GM12891 (cell line): Measurements from ENCODE around the gene PSMD4.
A peak's percentile ranks its signal among the peaks of the same experiment; 100 is the strongest.

Source experiments
- DNase-seq: peaks from one replicate; pipeline ENCODE4 v3.0.0; 2011; ENCODE audit warnings: low spot score; ENCODE audit not compliant: insufficient read length
- FAIRE-seq: peaks from 2 replicates; lab custom pipeline; 2011; peaks lifted over from hg19 to GRCh38; lab: Jason Lieb, UNC
- PAX5 ChIP-seq: IDR thresholded peaks from 2 replicates; pipeline ENCODE4 v1.6.1; 2011; ENCODE audit warnings: low read length, moderate library complexity, mild to moderate bottlenecking; ENCODE audit not compliant: insufficient read depth, severe bottlenecking
- POLR2A ChIP-seq: IDR thresholded peaks from 2 replicates; pipeline ENCODE4 v1.6.1; 2011; ENCODE audit warnings: low read depth, low read length, control low read depth
- POLR2AphosphoS5 ChIP-seq: IDR thresholded peaks from 2 replicates; pipeline ENCODE4 v1.6.1; 2011; ENCODE audit warnings: low read depth, low read length, control low read depth
- POU2F2 ChIP-seq: IDR thresholded peaks from 2 replicates; pipeline ENCODE4 v1.6.1; 2011; ENCODE audit warnings: low read depth, mild to moderate bottlenecking, control low read depth, low read length, moderate library complexity
- SPI1 ChIP-seq: IDR thresholded peaks from 2 replicates; pipeline ENCODE4 v1.6.1; 2011; ENCODE audit warnings: low read depth, low read length, control low read depth
- TAF1 ChIP-seq: IDR thresholded peaks from 2 replicates; pipeline ENCODE4 v1.6.1; 2011; ENCODE audit warnings: low read depth, low read length, control low read depth

The PSMD4 gene

GRCh38 chr1:151277249-151277648, 22.7 kb downstream of the PSMD4 start:
- FAIRE-seq (peak; percentile 35), DNase-seq (no peak)
- TF ChIP-seq TAF1 = no peak
- 0 out of 2 replicates have a peak, but pooled peaks have one; percentile 34 for TF ChIP-seq POLR2A
- no peak for TF ChIP-seq POU2F2
- TF ChIP-seq SPI1 = peak; percentile 92

GRCh38 chr1:151281225-151281968, 26.9 kb downstream of the PSMD4 start:
- DNase-seq = peak; percentile 80
- FAIRE-seq = no peak
- TF ChIP-seq POLR2A (peak; percentile 90), POLR2AphosphoS5 (peak; percentile 79), POU2F2 (peak; percentile 48; the same call in 1 of the 2 replicates), TAF1 (peak; percentile 28; the same call in 1 of the 2 replicates), PAX5 (no peak)

- FAIRE-seq (peak; percentile 98), DNase-seq (peak; percentile 99)
- TF ChIP-seq PAX5 (no peak), POLR2AphosphoS5 (peak; percentile 8), POLR2A (peak; percentile 67; the same call in 1 of the 2 replicates)
Measured at GRCh38 chr1:151281969-151282882, 27.7 kb downstream of the PSMD4 start, which contains the start of gene ZNF687. TSS of gene ZNF687 (plus strand) at chr1:151282299. CDS start at chr1:151286292, 3,993 bp downstream.

- peak; percentile 18; the same call in 1 of the 2 replicates for TF ChIP-seq POLR2A
- TF ChIP-seq SPI1 = no peak
- TF ChIP-seq POU2F2 = no peak
- FAIRE-seq (peak; percentile 69), DNase-seq (no peak)
Measured at GRCh38 chr1:151282883-151283725, 28.6 kb downstream of the PSMD4 start.

GRCh38 chr1:151284013-151284577, 29.6 kb downstream of the PSMD4 start:
- TF ChIP-seq SPI1 (no peak), POLR2A (no peak), POLR2AphosphoS5 (no peak), POU2F2 (no peak)
- no peak for FAIRE-seq
- DNase-seq = no peak

- DNase-seq (no peak), FAIRE-seq (no peak)
- TF ChIP-seq POLR2A (peak; percentile 16; the same call in 1 of the 2 replicates), TAF1 (no peak)
Measured at GRCh38 chr1:151286619-151287340, 32.2 kb downstream of the PSMD4 start.

GRCh38 chr1:151287341-151287699, 32.8 kb downstream of the PSMD4 start:
- TF ChIP-seq POLR2A (no peak), SPI1 (no peak), PAX5 (no peak), POLR2AphosphoS5 (no peak), POU2F2 (no peak), TAF1 (no peak)
- DNase-seq = no peak
- FAIRE-seq = no peak

- no peak for FAIRE-seq
Measured at GRCh38 chr1:151287767-151288500, 33.4 kb downstream of the PSMD4 start.

More at GRCh38 chr1:151287767-151288500, 33.4 kb downstream of the PSMD4 start:
- no peak for TF ChIP-seq POU2F2
- no peak for TF ChIP-seq SPI1
- TF ChIP-seq TAF1 = no peak
- TF ChIP-seq POLR2AphosphoS5 = 0 out of 2 replicates have a peak, but pooled peaks have one; percentile 45
- TF ChIP-seq POLR2A = peak; percentile 7; the same call in 1 of the 2 replicates
- TF ChIP-seq PAX5 = no peak
- no peak for DNase-seq
